Activated T-cell treated with anti-CD3 and anti-CD28 coated beads, Interleukin-2, amount 50 U/mL, for 24 hours (primary cell): Measurements from ENCODE around the gene IL1RAP.
A peak's percentile ranks its signal among the peaks of the same experiment; 100 is the strongest.
"Not testable (repeated sequence)": the region's sequence is repeated elsewhere in the genome, so short reads cannot be mapped to it uniquely, and the experiment has no call there.

Experiments
- DNase-seq: peaks from one replicate; pipeline ENCODE4 v3.0.0-alpha.2; 2020
- H3K27ac Mint-ChIP-seq: 2 replicates; pipeline ENCODE4 v1.8.0; 2020; ENCODE audit warnings: mild to moderate bottlenecking, mixed read lengths
- H3K27me3 Mint-ChIP-seq: 2 replicates; pipeline ENCODE4 v1.8.0; 2020; ENCODE audit warnings: mixed read lengths
- H3K36me3 Mint-ChIP-seq: 2 replicates; pipeline ENCODE4 v1.8.0; 2020; ENCODE audit warnings: low read depth, mixed read lengths
- H3K4me1 Mint-ChIP-seq: 2 replicates; pipeline ENCODE4 v1.8.0; 2020; ENCODE audit warnings: low read depth, mixed read lengths
- H3K4me3 Mint-ChIP-seq: 2 replicates; pipeline ENCODE4 v1.8.0; 2020; ENCODE audit warnings: mild to moderate bottlenecking, moderate library complexity, mixed read lengths
- H3K9me3 Mint-ChIP-seq: 2 replicates; pipeline ENCODE4 v1.8.0; 2020; ENCODE audit warnings: mixed read lengths

The IL1RAP gene

DNA sequence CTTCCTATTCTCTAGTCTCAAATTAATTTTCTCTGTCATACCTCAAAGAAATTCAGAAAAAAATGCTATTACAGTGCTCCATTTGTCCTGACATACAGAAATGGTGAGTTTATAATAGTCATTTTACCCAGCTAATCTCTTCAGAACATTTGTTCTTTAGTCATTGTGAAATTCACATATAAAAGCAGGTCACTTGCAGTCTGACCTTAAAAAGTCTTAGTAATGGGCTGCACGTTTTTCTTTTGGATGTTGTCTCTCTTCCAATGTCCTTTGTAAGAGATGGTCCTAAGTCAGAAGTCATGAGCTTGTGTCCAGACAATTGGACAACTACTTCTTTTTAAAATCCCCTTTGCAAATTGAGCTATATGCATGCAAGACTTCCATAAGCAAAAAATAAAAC is 17.0 kb upstream of the IL1RAP start:
- no peaks in the 10 kb centered on the region for H3K36me3 Mint-ChIP-seq
- peaks cover 74% of the 10 kb centered on the region for H3K27me3 Mint-ChIP-seq
- peaks cover 16% of the 10 kb centered on the region for H3K4me1 Mint-ChIP-seq
- no peak overlapping the region for H3K27ac Mint-ChIP-seq
- H3K9me3 Mint-ChIP-seq: no peaks in the 10 kb centered on the region
- DNase-seq: no peak
- no peak overlapping the region for H3K4me3 Mint-ChIP-seq

GRCh38 chr3:190497811-190498210 is 16.1 kb upstream of the IL1RAP start:
- Mint-ChIP-seq H3K36me3 (no peaks in the 10 kb centered on the region), H3K9me3 (no peaks in the 10 kb centered on the region), H3K4me1 (peaks cover 7% of the 10 kb centered on the region), H3K27me3 (peaks cover 73% of the 10 kb centered on the region), H3K27ac (no peak overlapping the region), H3K4me3 (no peak overlapping the region)
- no peak for DNase-seq

DNA sequence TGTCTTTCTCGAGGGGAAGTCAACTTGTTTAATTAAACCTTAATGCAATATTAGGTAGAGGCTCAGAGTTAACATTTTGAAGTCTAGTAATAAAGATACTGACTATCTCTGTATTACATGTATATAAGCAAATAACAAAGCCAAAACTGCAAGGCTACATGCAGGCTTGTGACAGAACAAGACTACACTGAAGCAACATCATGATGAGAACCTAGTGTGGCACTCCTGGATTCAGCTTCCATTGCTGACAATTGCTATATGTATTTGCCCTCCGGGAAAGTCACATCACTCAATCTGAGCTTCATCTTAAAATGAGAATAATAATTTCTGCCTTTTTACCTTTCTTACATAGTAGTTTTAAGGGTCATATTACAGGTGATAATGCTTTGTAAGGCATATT is 15.6 kb upstream of the IL1RAP start:
- Mint-ChIP-seq H3K27me3 (peaks cover 73% of the 10 kb centered on the region), H3K27ac (no peak overlapping the region), H3K9me3 (no peaks in the 10 kb centered on the region), H3K4me1 (peaks cover 3% of the 10 kb centered on the region), H3K4me3 (no peak overlapping the region), H3K36me3 (no peaks in the 10 kb centered on the region)
- DNase-seq: no peak

DNA sequence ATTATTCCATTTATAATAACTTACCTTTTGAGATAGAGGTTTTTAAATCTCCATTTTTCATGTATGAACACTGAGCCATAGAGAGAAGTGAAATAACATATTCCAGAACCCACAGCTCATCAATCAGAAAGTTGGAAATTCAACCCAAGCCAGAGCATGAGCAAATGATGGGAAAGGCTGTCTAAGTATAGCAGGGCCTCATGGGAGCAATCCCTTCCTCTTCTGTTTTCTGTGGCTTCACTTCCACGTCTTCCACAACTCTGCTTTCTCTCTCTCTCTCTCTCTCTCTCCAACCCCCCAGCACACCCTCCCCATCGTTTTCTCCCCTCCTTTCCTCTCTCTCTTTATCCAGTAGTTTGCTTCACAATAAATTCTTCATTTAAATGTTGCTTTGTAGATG is 14.8 kb upstream of the IL1RAP start:
- Mint-ChIP-seq H3K36me3 (no peaks in the 10 kb centered on the region), H3K27me3 (peaks cover 72% of the 10 kb centered on the region), H3K4me3 (no peak overlapping the region), H3K9me3 (no peaks in the 10 kb centered on the region), H3K4me1 (peaks cover 3% of the 10 kb centered on the region), H3K27ac (no peak overlapping the region)
- DNase-seq: no peak

DNA sequence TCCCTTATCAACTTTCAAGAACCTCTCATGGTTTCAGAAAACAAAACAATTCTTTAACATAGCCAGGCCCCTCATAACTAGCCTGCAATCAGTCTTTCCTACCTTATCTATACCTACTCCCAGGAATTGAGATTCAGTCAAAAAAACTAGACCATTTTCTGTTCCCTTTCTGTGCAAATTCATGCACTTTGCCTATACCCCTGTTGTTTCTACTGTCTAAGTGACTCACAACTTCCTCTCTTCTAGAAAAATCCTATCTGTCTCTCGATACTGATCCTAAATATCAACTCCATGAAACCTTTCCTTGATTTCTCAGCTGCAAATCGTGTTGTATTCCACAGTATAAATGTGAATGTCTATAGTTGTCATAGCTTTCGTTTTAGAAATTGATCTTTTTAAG is 10.9 kb upstream of the IL1RAP start:
- H3K27ac Mint-ChIP-seq: no peak overlapping the region
- no peak overlapping the region for H3K4me3 Mint-ChIP-seq
- peaks cover 3% of the 10 kb centered on the region for H3K4me1 Mint-ChIP-seq
- H3K9me3 Mint-ChIP-seq: no peaks in the 10 kb centered on the region
- no peaks in the 10 kb centered on the region for H3K36me3 Mint-ChIP-seq
- H3K27me3 Mint-ChIP-seq: peaks cover 41% of the 10 kb centered on the region
- no peak for DNase-seq

DNA sequence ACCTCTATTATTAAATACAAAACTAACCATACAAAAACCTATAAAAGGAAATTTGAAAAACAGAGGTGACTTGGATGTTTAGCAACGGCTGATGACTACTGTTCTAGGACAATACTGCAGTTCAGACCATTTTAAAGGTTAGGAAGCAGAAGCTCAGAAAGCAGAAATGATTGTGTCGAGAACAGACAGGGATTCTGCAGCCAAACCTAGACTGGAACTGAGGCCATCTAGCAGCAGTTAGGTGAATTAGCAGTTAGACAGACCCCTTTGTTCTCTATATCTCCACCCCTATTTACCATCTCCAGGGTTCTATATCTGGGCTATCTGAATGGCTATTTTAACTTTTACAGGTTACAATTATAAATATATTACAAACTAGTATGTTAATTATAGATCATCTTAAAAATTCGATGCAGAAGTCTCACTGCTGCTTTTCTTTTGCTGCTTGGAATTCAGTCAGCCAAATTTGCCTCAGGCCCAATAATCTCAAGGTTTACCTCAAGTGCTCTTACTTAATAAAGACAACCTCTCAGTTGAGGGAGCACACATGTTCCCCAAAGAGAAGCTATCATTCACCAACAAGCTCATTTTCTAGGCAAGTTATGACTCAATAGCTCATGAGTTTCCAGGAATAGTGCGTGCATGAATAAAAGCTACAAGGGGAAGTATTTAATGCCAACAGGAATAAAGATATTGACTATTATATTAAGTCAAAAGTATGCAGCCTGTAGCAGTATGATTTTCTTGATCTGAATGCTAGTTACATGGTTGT is 9.3 kb upstream of the IL1RAP start:
- Mint-ChIP-seq H3K27ac (no peak overlapping the region), H3K27me3 (peaks cover 27% of the 10 kb centered on the region), H3K9me3 (no peaks in the 10 kb centered on the region), H3K4me3 (no peak overlapping the region), H3K4me1 (peaks cover 3% of the 10 kb centered on the region), H3K36me3 (no peaks in the 10 kb centered on the region)
- DNase-seq: no peak

- Mint-ChIP-seq H3K4me1 (peaks cover 3% of the 10 kb centered on the region), H3K27ac (no peak overlapping the region), H3K4me3 (no peak overlapping the region), H3K27me3 (peaks cover 26% of the 10 kb centered on the region), H3K36me3 (no peaks in the 10 kb centered on the region), H3K9me3 (no peaks in the 10 kb centered on the region)
- no peak for DNase-seq
Measured at GRCh38 chr3:190505381-190506003, 8.4 kb upstream of the IL1RAP start.

DNA sequence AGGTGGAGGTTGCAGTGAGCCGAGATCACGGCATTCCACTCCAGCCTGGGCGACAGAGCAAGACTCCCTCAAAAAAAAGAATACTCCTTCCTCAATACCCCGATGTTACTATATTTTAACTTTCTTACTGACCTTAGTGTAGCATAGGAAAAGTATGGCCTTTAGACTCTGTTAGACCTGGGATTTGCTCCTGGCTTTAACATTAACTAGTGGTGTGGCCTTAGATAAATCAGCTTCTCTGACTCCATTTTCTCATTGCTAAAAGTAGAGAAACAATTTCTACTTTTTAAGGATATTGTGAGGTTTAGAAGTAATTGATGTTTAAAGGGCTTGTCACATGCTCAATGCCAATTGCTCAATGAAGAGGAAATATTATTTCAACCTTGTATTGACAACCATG is 7.6 kb upstream of the IL1RAP start:
- H3K27me3 Mint-ChIP-seq: peaks cover 20% of the 10 kb centered on the region
- H3K9me3 Mint-ChIP-seq: no peaks in the 10 kb centered on the region
- no peaks in the 10 kb centered on the region for H3K36me3 Mint-ChIP-seq
- DNase-seq: no peak
- H3K27ac Mint-ChIP-seq: no peak overlapping the region
- peaks cover 3% of the 10 kb centered on the region for H3K4me1 Mint-ChIP-seq
- H3K4me3 Mint-ChIP-seq: no peak overlapping the region

DNA sequence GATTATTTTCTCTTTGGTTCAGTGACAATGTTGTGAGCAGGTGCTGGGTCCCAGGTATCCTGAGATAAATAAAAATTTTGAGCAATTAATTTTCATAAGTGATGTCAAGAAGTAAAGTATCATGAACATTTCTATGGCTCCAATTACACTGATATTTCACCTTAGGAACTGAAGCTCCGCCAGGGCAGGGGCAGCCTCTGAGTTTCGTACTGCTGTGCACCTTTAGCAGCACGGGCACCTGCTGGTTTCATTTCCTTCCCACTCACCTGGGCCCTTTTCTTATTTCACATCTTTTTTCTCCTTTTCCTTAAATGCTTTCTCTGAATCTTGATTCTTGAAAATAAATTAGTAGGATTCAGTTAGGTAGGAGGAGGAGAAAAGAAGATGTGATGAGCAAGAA is 1.2 kb upstream of the IL1RAP start:
- Mint-ChIP-seq H3K27ac (no peak overlapping the region), H3K27me3 (no peaks in the 10 kb centered on the region), H3K36me3 (peaks cover 8% of the 10 kb centered on the region), H3K9me3 (no peaks in the 10 kb centered on the region), H3K4me1 (peaks cover 41% of the 10 kb centered on the region), H3K4me3 (peak overlapping the region; percentile 91)
- DNase-seq: no peak

DNA sequence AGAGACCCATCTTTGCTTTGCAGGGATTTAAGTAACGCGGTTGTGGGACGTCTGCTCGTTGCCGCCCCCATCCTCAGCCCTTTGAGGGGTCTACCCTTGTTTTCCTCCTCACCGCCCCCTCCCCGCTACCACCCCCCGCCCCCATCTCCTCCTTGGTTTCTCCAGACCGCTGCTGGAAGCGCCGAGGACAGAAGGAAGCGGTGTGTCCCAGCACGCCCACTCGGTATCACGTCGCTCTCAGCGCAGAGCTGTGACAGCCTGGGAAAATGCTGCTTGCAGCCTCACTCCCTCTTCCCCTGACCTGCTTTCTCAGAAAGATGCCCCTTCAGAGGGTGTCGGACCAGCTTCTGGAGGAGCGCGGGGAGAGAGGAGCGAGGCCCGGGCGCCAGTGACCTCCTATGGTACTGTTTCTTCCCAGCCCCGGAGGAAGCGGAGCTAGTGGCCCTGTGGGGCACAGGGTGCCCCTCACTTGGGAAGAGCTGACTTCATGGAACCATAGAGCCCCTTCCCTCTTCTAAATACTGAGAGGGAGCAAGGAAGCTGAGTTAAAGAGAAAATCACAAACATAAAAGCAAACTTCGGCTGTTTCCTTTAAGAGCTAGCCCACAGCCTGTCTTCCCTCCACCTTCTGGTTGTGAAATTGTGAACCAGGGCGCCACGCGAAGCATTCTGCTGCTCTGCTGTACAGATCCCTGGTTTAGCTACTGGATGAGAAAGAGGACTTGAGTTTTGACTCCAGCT is 698 bp downstream of the IL1RAP start:
- Mint-ChIP-seq H3K4me3 (peak overlapping the region; percentile 91), H3K27me3 (no peaks in the 10 kb centered on the region), H3K4me1 (peaks cover 47% of the 10 kb centered on the region), H3K36me3 (peaks cover 21% of the 10 kb centered on the region), H3K9me3 (peaks cover 2% of the 10 kb centered on the region), H3K27ac (peak overlapping the region; percentile 89)
- peak; percentile 61 for DNase-seq

DNA sequence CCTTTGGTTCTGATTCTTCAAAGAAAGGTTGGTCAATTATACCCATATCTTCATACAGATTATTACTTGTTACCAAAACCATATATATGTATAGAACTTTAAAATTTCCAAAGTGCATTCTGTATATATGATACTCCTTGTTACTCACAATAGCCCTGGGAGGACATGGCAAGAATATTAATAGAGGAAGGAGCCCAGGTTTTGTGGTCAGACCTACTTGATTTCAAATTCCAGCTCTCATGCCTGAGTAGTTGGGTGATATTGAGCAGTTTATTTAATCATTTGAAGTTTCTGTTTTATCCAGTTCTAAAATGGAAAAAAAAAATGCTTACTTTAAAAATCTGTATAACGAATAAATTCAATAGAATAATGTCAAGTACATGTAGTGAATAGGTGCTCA is 2.5 kb downstream of the IL1RAP start:
- DNase-seq: no peak
- no peaks in the 10 kb centered on the region for H3K27me3 Mint-ChIP-seq
- peaks cover 2% of the 10 kb centered on the region for H3K9me3 Mint-ChIP-seq
- H3K27ac Mint-ChIP-seq: no peak overlapping the region
- H3K4me3 Mint-ChIP-seq: peak overlapping the region; percentile 91
- H3K4me1 Mint-ChIP-seq: peaks cover 55% of the 10 kb centered on the region
- H3K36me3 Mint-ChIP-seq: peaks cover 31% of the 10 kb centered on the region

DNA sequence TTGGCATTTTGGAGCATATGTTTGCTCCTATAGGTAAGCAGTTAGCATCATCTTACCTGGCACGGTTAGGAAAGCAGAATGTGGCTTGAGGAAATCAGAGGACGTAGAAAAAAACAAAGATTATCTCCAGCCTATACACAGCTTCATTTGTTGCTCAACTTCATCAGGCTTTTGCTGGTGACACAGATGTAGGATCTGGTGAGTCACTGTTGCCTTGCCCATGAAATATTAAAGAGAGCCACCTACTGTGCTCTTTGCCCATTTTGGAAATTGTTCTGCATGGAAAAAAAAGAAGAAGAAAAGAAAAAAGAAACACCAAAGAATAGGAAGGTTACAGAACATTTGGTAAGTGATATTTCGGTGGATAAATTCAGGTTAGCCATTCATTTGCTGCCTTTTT is 3.8 kb downstream of the IL1RAP start:
- H3K27ac Mint-ChIP-seq: no peak overlapping the region
- H3K36me3 Mint-ChIP-seq: peaks cover 33% of the 10 kb centered on the region
- peaks cover 54% of the 10 kb centered on the region for H3K4me1 Mint-ChIP-seq
- no peak overlapping the region for H3K4me3 Mint-ChIP-seq
- H3K27me3 Mint-ChIP-seq: no peaks in the 10 kb centered on the region
- DNase-seq: no peak
- peaks cover 2% of the 10 kb centered on the region for H3K9me3 Mint-ChIP-seq

GRCh38 chr3:190518531-190518930 is 4.6 kb downstream of the IL1RAP start:
- H3K9me3 Mint-ChIP-seq, DNase-seq, H3K27ac Mint-ChIP-seq, H3K27me3 Mint-ChIP-seq, H3K4me3 Mint-ChIP-seq: not testable (repeated sequence)
- Mint-ChIP-seq H3K4me1 (peaks cover 47% of the 10 kb centered on the region), H3K36me3 (peaks cover 36% of the 10 kb centered on the region)

- peaks cover 2% of the 10 kb centered on the region for H3K9me3 Mint-ChIP-seq
- no peak overlapping the region for H3K4me3 Mint-ChIP-seq
- peaks cover 43% of the 10 kb centered on the region for H3K4me1 Mint-ChIP-seq
- H3K27me3 Mint-ChIP-seq: no peaks in the 10 kb centered on the region
- peaks cover 31% of the 10 kb centered on the region for H3K36me3 Mint-ChIP-seq
- DNase-seq: no peak
- H3K27ac Mint-ChIP-seq: no peak overlapping the region
Measured at GRCh38 chr3:190519886-190520285, 6.0 kb downstream of the IL1RAP start.

DNA sequence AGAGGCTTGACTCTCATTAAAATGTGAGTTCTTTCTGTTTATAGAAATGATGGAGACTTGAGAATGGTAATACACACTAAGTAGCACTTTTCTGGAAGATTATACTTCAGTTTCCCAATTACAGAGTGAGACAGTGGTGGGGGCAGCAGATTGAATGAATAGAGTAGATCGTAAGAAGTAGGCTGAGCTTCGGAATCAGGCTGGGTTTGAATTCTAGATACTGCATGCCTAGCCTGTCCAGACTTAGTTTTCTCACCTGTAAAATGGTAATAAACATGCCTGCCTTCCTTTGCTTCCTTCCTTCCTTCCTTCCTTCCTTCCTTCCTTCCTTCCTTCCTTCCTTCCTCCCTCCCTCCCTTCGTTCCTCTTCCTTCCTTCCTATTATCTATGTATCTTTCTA is 8.1 kb downstream of the IL1RAP start:
- DNase-seq: no peak
- H3K9me3 Mint-ChIP-seq: peaks cover 2% of the 10 kb centered on the region
- no peak overlapping the region for H3K27ac Mint-ChIP-seq
- H3K27me3 Mint-ChIP-seq: no peaks in the 10 kb centered on the region
- peaks cover 29% of the 10 kb centered on the region for H3K4me1 Mint-ChIP-seq
- H3K4me3 Mint-ChIP-seq: no peak overlapping the region
- H3K36me3 Mint-ChIP-seq: peaks cover 31% of the 10 kb centered on the region
